HL-60 (cell line): ENCODE data around the gene TMEM79.

Source experiments
- CTCF ChIP-seq: IDR thresholded peaks from one replicate; pipeline ENCODE4 v1.5.1; 2011; ENCODE audit warnings: low read length, control low read depth, inconsistent platforms; ENCODE audit not compliant: insufficient read depth
- GABPA ChIP-seq: IDR thresholded peaks from 2 replicates; pipeline ENCODE4 v1.6.1; 2012; ENCODE audit warnings: low read depth
- POLR2AphosphoS5 ChIP-seq: IDR thresholded peaks from 2 replicates; pipeline ENCODE4 v1.6.1; 2012; ENCODE audit warnings: low read depth
- REST ChIP-seq: IDR thresholded peaks from 2 replicates; pipeline ENCODE4 v1.6.1; 2012; ENCODE audit warnings: low read depth; ENCODE audit not compliant: insufficient replicate concordance

GRCh38 chr1:156247460-156248322 is 36.4 kb upstream of the TMEM79 start, which contains the start of gene PAQR6:
- 0 out of 2 replicates have a peak, but pooled peaks have one; percentile 19 for TF ChIP-seq POLR2AphosphoS5
- no peak for TF ChIP-seq CTCF
- no peak for TF ChIP-seq GABPA
- TF ChIP-seq REST, result no peak
